ENCODE data around the gene NRM.
"Not testable (repeated sequence)": the region's sequence is repeated elsewhere in the genome, so short reads cannot be mapped to it uniquely, and the experiment has no call there.

Gene NRM

GRCh38 chr6:30690403-30691207, at the start of gene NRM:
TSS of gene NRM (minus strand) at chr6:30690984. CDS start at chr6:30690974, 10 bp downstream.
- peak; percentile 53 for DNase-seq (ENCODE audit: low read depth, low spot score)

- no peak for DNase-seq (ENCODE audit: low read depth, low spot score)
Measured at GRCh38 chr6:30740540-30740870, 49.7 kb upstream of the NRM start.

- no peak for DNase-seq (ENCODE audit: low read depth, low spot score)
Measured at GRCh38 chr6:30738532-30738931, 47.7 kb upstream of the NRM start.

GRCh38 chr6:30735668-30736314, 45.0 kb upstream of the NRM start:
- DNase-seq (ENCODE audit: low read depth, low spot score) = no peak

- no peak for DNase-seq (ENCODE audit: low read depth, low spot score)
Measured at GRCh38 chr6:30732237-30732943, 41.6 kb upstream of the NRM start.

- no peak for DNase-seq (ENCODE audit: low read depth, low spot score)
Measured at GRCh38 chr6:30730601-30731435, 40.0 kb upstream of the NRM start.

GRCh38 chr6:30727920-30728553, 37.3 kb upstream of the NRM start:
- DNase-seq (ENCODE audit: low read depth, low spot score) = no peak

GRCh38 chr6:30726506-30727413, 36.0 kb upstream of the NRM start:
- no peak for DNase-seq (ENCODE audit: low read depth, low spot score)

GRCh38 chr6:30725713-30726505, 35.1 kb upstream of the NRM start:
- DNase-seq (ENCODE audit: low read depth, low spot score) = no peak

GRCh38 chr6:30724906-30725667, 34.3 kb upstream of the NRM start:
- no peak for DNase-seq (ENCODE audit: low read depth, low spot score)

- not testable (repeated sequence) for DNase-seq (ENCODE audit: low read depth, low spot score)
Measured at GRCh38 chr6:30723843-30724741, 33.3 kb upstream of the NRM start.

GRCh38 chr6:30723159-30723842, 32.5 kb upstream of the NRM start:
- DNase-seq (ENCODE audit: low read depth, low spot score) = not testable (repeated sequence)

GRCh38 chr6:30722280-30723112, 31.7 kb upstream of the NRM start:
- DNase-seq (ENCODE audit: low read depth, low spot score) = peak; percentile 30

- not testable (repeated sequence) for DNase-seq (ENCODE audit: low read depth, low spot score)
Measured at GRCh38 chr6:30722025-30722279, 31.2 kb upstream of the NRM start.

- DNase-seq (ENCODE audit: low read depth, low spot score) = peak; percentile 59
Measured at GRCh38 chr6:30721198-30722024, 30.6 kb upstream of the NRM start.

All from brain pericyte (primary cell).